HG03139 (cell line): Measurements from ENCODE around the gene NUP210.

ENCODE experiments used
- ATAC-seq: cut with Tn5 transposase; IDR thresholded peaks from one replicate; pipeline ENCODE4 v1.9.1; 2021; ENCODE audit not compliant: unreplicated experiment

NUP210 gene

DNA sequence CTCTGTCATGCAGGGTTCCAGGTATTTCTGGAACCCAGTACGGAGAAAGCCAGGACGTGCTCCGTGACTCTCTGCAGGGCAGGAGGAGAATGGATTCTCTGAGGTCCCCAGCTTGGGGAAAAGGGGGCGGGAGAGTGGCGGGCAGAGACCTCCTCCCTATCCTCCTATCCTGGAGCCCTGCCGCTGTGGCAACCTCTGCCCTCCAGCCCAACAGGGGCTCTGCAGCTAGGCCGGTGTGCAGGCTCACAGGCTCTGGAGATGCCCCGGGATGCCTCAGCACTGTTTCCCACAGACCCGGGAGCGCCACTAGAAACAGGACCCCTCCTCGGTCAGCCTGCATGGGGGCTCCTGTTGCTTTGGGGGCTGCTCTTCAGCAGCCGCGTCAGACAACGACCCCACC, 43.1 kb downstream of the NUP210 start:
- ATAC-seq = no peak

GRCh38 chr3:13376091-13376490, 44.0 kb downstream of the NUP210 start:
- no peak for ATAC-seq

DNA sequence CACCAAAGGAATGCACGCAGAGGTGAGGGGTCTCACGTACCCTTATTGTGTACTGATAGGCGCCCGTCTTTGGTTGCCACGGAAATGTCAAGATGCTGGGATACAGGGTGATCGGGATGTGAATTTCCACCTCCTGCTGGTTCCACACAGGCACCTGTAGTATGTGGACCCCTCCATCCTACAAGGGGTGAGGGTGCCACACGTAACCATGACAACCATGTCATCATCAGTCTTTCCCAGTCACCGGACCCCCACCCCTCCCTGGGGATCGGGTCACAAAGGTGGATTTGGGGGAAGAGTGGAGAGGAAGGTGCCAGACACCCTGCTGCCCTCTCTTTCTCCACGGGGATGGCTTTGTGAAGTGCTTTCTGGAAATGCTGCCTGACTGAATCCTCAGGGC, 44.7 kb downstream of the NUP210 start:
- ATAC-seq = no peak

- ATAC-seq = no peak
Measured at GRCh38 chr3:13373975-13374586, 46.0 kb downstream of the NUP210 start.

- no peak for ATAC-seq
Measured at GRCh38 chr3:13372656-13373055, 47.5 kb downstream of the NUP210 start.

GRCh38 chr3:13372126-13372525, 48.0 kb downstream of the NUP210 start:
- no peak for ATAC-seq

DNA sequence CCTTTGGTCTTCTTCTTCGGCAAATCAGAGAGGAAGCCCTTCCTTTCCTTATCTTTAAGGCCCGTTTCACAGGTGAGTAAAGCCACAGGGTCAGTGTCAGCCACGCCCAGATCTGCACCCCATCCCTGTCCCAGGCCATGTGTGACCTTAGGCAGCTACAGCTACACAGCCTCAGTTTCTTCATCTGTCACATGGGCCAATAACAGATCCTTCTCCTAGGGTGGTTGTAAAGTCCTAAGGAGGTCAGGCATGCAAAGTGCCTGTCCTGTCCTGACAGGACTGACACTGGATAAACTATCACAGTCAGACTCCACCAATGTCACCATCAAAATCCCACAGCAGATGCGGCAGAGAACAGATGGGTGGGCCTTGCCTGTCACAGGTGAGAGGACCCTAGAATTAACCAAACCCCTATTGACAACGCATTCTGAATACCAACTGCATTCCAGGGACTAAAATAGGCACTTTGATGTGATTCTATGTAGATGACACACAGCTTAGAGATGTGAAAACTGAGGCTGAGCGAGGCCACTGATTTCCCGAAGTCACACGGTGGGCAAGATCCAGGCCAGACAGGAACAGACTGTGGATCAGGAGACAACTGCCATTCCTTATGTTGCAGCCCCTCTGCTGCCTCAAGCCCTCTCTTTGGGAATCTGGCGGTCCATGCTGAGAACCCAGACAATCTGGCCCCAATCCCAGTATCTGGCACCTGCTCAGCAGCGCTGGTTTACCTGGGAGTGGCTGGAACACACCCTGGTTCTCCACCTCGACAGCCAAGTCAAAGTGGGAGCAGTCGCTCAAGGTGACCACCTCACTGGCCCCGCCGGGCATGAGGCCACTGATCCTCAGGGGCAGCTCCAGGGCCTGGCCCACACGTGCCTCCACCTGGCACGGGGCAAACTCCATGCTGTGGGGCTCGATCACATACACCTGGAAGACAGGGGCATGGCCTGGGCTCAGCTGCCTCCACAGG, 48.7 kb downstream of the NUP210 start:
- no peak for ATAC-seq

GRCh38 chr3:13370609-13371008, 49.5 kb downstream of the NUP210 start:
- ATAC-seq = no peak

GRCh38 chr3:13370055-13370454, 50.1 kb downstream of the NUP210 start:
- no peak for ATAC-seq

GRCh38 chr3:13368834-13369233, 51.3 kb downstream of the NUP210 start:
- ATAC-seq = no peak

- no peak for ATAC-seq
Measured at GRCh38 chr3:13367728-13368127, 52.4 kb downstream of the NUP210 start.

DNA sequence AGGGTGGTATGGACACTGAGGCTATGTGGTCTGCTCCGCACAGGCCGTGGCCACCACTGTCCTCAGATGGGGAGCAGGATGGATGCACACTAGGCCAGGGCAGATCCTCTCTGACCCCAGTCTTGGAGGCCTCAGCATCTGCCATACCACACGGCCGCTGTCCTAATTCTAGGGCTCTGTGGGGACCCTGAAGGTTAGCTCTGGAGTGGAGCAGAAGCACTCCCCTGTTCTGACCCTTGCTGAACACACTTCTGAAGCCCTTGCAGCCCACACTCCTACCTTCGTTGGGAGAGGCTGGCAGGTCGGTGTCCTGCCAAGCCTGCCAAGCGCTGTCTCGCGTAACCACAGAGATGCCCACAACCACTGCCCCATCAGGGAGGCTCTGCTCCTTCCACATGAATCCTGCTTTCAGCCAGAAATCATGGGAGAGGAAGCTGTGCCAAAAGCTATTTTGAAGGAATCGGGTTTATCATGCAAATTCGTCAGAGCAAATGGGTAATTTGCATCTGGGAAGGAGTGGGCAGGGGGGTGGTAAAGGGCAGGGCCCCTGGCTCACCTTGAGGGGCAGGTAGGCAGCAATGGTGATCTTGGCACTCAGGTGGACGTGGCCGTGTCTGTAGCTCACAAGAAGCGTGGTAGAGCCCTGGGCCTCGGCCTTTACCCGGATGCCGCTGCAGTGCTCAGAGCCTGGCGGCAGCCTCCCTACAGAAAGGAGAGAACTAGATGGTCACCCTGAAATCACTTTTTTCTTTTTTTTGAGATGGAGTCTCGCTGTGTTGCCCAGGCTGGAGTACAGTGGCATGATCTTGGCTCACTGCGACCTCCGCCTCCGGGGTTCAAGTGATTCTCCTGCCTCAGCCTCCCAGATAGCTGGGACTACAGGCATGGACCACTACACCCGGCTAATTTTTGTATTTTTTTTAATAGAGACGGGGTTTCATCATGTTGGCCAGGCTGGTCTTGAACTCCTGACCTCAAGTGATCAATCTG, 54.4 kb downstream of the NUP210 start:
- ATAC-seq = no peak

GRCh38 chr3:13364602-13365271, 55.4 kb downstream of the NUP210 start:
- ATAC-seq = no peak

GRCh38 chr3:13362551-13362950, 57.6 kb downstream of the NUP210 start:
- no peak for ATAC-seq

- ATAC-seq = no peak
Measured at GRCh38 chr3:13359916-13360315, 60.2 kb downstream of the NUP210 start.

- no peak for ATAC-seq
Measured at GRCh38 chr3:13358643-13359042, 61.5 kb downstream of the NUP210 start.

GRCh38 chr3:13358051-13358450, 62.1 kb downstream of the NUP210 start:
- no peak for ATAC-seq

- ATAC-seq = no peak
Measured at GRCh38 chr3:13357074-13357473, 63.0 kb downstream of the NUP210 start.

GRCh38 chr3:13353936-13354542, 66.1 kb downstream of the NUP210 start:
- no peak for ATAC-seq

- no peak for ATAC-seq
Measured at GRCh38 chr3:13353506-13353905, 66.6 kb downstream of the NUP210 start.
